Measurements from ENCODE around the gene PML. TPM values are rescaled to one million over a fixed set of nuclear protein-coding genes. Genes with fewer than 3 reads are reported as not detected.

PML gene
- total RNA-seq, 1 donor from 2014 or later, result 89.5 TPM

- intact Hi-C loops (cut with micrococcal nuclease), result loop anchor here (10.0 kb wide), 1 partner anchor 617 kb away; the partner anchor contains the start of gene CLK3
These were observed 3.5 kb downstream of the PML start for GRCh38 chr15:73997986-73998385.

GRCh38 chr15:74006774-74007639 lies 12.5 kb downstream of the PML start:
- intact Hi-C loops (cut with micrococcal nuclease), result no loop called here

GRCh38 chr15:74007820-74008371 lies 13.4 kb downstream of the PML start:
- intact Hi-C loops (cut with micrococcal nuclease), result no loop called here

- intact Hi-C loops (cut with micrococcal nuclease), result no loop called here
These were observed 14.4 kb downstream of the PML start for GRCh38 chr15:74008901-74009300.

GRCh38 chr15:74010929-74011540 lies 16.5 kb downstream of the PML start:
- intact Hi-C loops (cut with micrococcal nuclease), result no loop called here

GRCh38 chr15:74011610-74012009 lies 17.1 kb downstream of the PML start:
- intact Hi-C loops (cut with micrococcal nuclease), result no loop called here

GRCh38 chr15:74013374-74013894 lies 18.9 kb downstream of the PML start:
- intact Hi-C loops (cut with micrococcal nuclease), result no loop called here

- intact Hi-C loops (cut with micrococcal nuclease), result no loop called here
These were observed 25.2 kb downstream of the PML start for GRCh38 chr15:74019734-74020133.

GRCh38 chr15:74022706-74023470 lies 28.4 kb downstream of the PML start:
- intact Hi-C loops (cut with micrococcal nuclease), result no loop called here

GRCh38 chr15:74024687-74025086 lies 30.2 kb downstream of the PML start:
- intact Hi-C loops (cut with micrococcal nuclease), result no loop called here

- intact Hi-C loops (cut with micrococcal nuclease), result no loop called here
These were observed 30.9 kb downstream of the PML start for GRCh38 chr15:74025436-74025835.

GRCh38 chr15:74027688-74028087 lies 33.2 kb downstream of the PML start:
- intact Hi-C loops (cut with micrococcal nuclease), result no loop called here

- intact Hi-C loops (cut with micrococcal nuclease), result no loop called here
These were observed 34.1 kb downstream of the PML start for GRCh38 chr15:74028646-74029045.

GRCh38 chr15:74032046-74032445 lies 37.5 kb downstream of the PML start:
- intact Hi-C loops (cut with micrococcal nuclease), result no loop called here

- intact Hi-C loops (cut with micrococcal nuclease), result no loop called here
These were observed 38.4 kb downstream of the PML start for GRCh38 chr15:74032606-74033561.

- intact Hi-C loops (cut with micrococcal nuclease), result no loop called here
These were observed 39.8 kb downstream of the PML start for GRCh38 chr15:74034206-74034755.

- intact Hi-C loops (cut with micrococcal nuclease), result no loop called here
These were observed 40.9 kb downstream of the PML start for GRCh38 chr15:74035121-74036017.

GRCh38 chr15:74036271-74037170 lies 42.0 kb downstream of the PML start:
- intact Hi-C loops (cut with micrococcal nuclease), result no loop called here
